GM21786 (cell line): ENCODE data around the gene OXNAD1.
A peak's percentile ranks its signal among the peaks of the same experiment; 100 is the strongest.

Source experiments
- ATAC-seq: cut with Tn5 transposase; IDR thresholded peaks from one replicate; pipeline ENCODE4 v1.9.1; 2021; ENCODE audit not compliant: unreplicated experiment

OXNAD1 gene

GRCh38 chr3:16325850-16326249 is 60.8 kb downstream of the OXNAD1 start:
- ATAC-seq = no peak

DNA sequence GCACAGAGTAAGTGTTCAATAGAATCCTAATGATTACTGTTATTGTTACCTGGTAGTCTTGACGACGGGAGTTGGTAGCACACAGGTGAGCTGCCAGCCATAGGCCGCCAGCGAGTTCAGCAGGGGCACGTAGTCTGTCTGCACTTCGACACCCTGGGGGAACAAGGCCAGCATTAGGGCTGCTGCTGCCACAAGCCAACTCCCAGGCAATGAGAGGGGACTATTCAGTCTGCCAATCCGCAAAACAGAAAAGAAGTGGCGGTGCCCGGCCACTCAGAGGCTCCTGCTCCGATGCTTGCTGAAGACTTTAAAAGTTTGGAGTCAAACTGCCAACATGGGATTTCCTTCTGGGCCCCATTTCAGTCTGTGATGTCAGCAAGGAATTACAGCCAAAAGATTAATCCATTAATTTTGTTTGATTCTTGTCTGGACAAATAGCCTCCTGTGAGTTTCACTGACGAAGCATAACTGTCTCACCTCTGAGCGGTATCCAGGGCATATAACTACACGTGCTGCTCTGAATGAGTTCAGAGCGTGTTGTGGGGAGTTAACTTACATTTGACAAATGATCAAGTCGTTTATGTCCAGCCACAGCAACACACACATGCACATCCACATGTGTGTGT is 61.8 kb downstream of the OXNAD1 start:
- no peak for ATAC-seq

- no peak for ATAC-seq
Measured at GRCh38 chr3:16328124-16328523, 63.1 kb downstream of the OXNAD1 start.

- ATAC-seq = no peak
Measured at GRCh38 chr3:16329036-16329825, 64.2 kb downstream of the OXNAD1 start.

DNA sequence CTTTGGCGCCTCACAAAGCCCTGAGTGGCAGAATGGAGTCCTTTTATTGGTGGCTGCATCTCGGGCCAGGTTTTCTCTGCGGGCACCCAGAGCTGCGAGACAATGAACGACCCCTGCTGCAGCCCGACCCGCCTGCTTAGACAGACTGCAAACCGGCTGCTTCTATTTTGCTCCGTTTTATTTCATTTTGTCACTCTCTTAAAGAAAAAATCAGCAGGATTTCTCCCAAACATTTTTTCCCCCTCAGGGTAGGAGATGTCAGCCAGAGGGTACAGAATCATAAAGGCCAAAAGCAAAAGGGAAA is 64.8 kb downstream of the OXNAD1 start:
- no peak for ATAC-seq

- ATAC-seq = no peak
Measured at GRCh38 chr3:16330351-16330750, 65.3 kb downstream of the OXNAD1 start.

- ATAC-seq = no peak
Measured at GRCh38 chr3:16331319-16331883, 66.4 kb downstream of the OXNAD1 start.

DNA sequence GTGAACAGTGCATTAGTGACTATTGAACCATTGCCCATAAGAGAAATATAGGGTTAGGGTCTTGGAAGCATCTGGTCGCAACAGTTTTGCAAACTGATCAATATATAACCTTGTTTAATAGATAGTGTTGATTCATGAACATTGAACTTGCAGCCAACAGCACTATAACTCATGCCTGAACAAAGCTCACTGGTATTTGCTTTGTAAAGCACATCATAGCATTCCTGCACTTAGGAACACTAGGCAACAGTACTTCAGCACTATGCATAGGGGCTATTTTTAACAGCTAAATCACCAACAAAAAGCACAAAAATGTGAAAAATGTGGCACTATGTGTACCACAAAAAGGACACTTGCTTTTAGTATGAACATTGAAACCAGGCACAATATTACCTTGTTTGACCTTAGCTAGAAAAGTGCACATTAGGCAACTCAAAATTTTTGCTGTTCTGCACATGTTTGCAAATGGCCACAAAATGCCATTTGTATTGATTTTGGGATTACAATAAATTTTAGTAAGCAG is 68.0 kb downstream of the OXNAD1 start:
- no peak for ATAC-seq

- no peak for ATAC-seq
Measured at GRCh38 chr3:16334909-16335308, 69.9 kb downstream of the OXNAD1 start.

- ATAC-seq = no peak
Measured at GRCh38 chr3:16335333-16335732, 70.3 kb downstream of the OXNAD1 start.

GRCh38 chr3:16335772-16336645 is 71.0 kb downstream of the OXNAD1 start:
- no peak for ATAC-seq

GRCh38 chr3:16336825-16337224 is 71.8 kb downstream of the OXNAD1 start:
- ATAC-seq = no peak

DNA sequence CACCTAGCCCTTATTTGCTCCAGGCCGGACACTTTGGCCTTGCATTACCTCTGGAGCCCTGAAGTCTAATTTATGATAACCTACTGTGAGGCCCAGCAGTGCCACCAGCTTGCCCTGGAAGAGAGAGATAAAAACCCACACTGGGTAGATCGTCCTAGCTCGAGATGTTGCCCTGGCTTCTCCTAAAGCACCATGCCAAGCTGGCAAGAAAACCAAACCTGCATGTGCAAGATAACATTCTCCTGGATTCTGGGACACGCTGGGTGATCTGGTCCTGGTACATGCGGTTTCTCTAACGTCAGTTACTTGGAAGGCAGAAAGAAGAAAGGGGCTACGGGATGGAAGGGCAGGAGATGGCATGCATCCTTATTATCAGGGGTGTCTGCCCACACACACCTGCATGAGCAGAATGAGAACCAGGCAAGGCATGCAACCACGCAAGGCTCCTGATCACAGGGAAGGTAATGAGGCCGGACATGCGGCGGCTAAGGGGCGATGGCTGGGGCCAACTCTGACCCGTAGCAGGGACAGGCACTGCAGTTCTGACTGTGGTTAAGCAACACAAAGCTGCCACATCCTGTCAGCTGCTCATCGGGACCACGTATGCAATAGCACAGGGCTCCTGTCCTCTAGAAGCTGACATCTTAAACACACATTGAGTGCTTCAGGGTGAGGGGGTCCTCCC is 73.0 kb downstream of the OXNAD1 start:
- ATAC-seq = peak; percentile 84

- no peak for ATAC-seq
Measured at GRCh38 chr3:16338999-16339398, 74.0 kb downstream of the OXNAD1 start.

DNA sequence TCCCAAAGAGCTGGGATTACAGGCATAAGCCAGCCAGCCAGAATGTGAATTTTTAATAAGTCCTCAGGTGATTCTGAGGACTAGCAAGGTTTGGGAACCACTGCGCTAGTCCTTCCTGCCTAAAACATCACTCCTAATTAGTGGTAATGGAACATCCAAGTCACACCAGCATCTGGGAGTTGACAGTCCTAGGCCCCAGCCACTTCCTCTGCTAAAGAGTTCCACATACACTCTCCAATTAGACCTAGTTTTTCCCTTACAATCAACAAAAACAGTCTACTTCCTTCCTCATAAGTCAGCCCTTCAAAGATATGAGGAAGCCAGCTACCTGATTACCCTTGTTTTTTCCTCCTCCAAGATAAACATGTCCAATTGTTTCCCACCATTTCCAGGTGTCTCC is 78.1 kb downstream of the OXNAD1 start:
- ATAC-seq = no peak

- no peak for ATAC-seq
Measured at GRCh38 chr3:16346413-16347081, 81.5 kb downstream of the OXNAD1 start.

DNA sequence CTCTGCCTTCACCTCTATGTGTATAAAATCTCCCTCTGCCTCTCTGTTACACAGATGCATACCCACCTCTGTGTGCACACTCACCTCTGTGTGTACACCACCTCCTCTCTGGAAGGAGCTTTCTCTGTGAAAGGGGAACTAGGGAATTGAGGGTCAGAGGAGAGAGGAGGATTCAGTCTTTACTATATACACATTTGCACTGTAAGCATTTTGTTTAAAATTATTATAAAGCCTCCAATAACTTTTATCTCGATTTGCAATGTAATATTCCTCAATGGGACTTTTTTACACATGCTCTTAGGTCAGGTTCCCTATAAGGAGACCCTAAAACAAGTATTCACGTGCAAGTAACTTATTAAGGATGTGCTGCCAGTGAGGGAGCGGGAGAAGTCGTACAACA is 82.5 kb downstream of the OXNAD1 start:
- ATAC-seq = no peak

DNA sequence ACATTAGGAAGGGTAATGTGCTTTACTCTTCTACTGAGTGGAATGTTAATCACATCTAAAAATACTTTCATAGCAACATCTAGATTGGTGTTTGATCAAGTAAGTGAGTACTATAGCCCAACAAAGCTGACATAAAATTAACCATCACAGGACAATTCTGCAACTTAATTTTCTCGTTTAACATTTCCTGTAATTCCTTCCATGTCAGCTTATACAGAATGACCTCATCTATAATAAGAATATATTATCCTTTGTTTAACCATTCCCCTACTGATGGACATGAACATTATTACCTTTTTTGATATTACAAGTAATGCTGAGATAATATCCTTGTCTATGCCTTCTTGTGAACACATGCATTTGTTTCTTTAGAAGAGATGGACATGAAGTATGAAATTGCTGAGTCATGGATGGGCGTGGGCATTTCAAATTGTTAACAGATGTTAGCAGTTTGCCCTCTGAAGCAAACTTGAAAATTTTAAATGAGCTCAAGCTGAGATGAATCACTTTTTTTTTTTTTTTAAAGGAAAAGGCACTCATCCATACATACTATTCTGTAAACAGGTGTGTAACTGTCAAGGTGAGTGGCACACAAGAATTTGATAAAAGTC is 85.1 kb downstream of the OXNAD1 start:
- no peak for ATAC-seq

DNA sequence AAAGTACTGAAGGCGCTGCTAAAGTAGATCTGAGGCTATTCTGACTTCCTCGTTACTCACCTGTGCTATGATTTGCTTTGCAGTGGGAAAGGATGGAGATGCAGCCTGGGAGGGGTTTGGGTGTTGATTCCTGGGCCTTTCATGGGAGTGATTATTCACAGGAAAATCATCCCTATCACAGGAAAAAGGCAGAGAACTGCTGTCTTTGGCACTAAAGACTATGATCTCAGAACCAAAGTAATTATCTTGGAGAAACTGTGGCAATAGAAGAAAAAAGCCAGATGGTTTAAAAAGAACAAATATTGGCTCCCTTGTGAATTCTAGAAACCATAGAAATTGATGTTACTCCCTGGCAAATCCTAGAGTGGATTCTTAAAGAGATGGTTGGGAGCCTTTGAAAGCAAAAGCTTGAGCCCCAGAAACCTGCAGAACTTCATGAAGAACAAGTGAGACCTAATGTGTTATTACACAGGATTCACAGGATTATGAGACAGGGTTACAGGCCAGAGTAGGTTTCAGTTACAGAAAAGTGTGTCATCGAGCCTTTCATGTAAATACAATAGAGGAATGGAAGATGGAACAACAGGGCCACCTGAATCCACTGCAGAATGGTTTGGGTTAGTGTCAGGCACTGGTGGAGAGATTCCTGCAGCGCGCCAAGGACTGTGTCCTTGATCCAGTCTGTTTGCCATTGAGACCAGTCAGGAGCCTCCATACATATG is 85.7 kb downstream of the OXNAD1 start:
- no peak for ATAC-seq
